Measurements from ENCODE around the gene LAMC1.

LAMC1 gene

DNA sequence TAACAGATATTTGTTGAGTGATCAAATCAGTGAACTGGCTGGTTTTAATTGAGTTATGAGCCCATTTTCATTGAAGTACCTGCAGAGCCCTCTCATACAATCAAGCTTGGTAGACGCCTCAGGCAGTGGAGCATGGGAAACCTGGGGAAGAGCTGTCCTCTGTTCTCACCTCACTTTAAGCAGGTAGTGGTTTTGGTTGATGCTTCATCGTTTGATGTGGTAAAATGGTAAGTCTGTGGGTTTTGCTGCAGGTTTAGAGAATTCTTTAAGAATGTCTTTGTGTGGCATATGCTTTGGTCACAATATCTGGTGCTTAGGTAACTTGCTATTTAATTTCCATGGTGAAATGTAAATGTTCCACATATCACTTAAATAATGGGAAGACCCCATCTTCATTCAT lies 10.0 kb downstream of the LAMC1 start:
- Histone ChIP-seq H3K27me3 (ENCODE audit: insufficient read depth, low read length) (no peaks in the 10 kb centered on the region), H3K23ac (ENCODE audit: low read length) (no peak overlapping the region), H2AK5ac (ENCODE audit: low read length) (no peak overlapping the region), H4K8ac (ENCODE audit: low read depth, low read length) (no peak overlapping the region), H3K4me3 (ENCODE audit: low read depth, low read length) (no peak overlapping the region), H2BK120ac (ENCODE audit: insufficient read depth, low read length, poor library complexity) (no peak overlapping the region), H3K14ac (ENCODE audit: low read length) (no peak overlapping the region), H4K12ac (ENCODE audit: low read depth, low read length) (no peak overlapping the region), H3K4ac (ENCODE audit: low read depth, low read length) (no peak overlapping the region), H2BK5ac (ENCODE audit: low read depth, low read length, poor library complexity) (no peak overlapping the region), H3K79me2 (ENCODE audit: control insufficient read depth, insufficient read depth, low read length, poor library complexity) (peaks cover 7% of the 10 kb centered on the region), H3K4me1 (ENCODE audit: control insufficient read depth in 1 of 2, insufficient read depth in 2 of 2, low read length in 2 of 2) (peaks cover 14 to 24% of the 10 kb centered on the region in 2 experiments), H4K91ac (ENCODE audit: low read depth, low read length) (no peak overlapping the region), H3K79me1 (ENCODE audit: low read length) (peaks cover 11% of the 10 kb centered on the region), H3K4me2 (ENCODE audit: low read length) (no peak overlapping the region), H3K36me3 (ENCODE audit: control insufficient read depth in 1 of 2, insufficient read depth in 2 of 2, low read length in 2 of 2) (peaks cover 0 to 2% of the 10 kb centered on the region in 2 experiments), H2BK12ac (ENCODE audit: low read length) (no peak overlapping the region), H2AFZ (ENCODE audit: insufficient read depth, low read length, poor library complexity) (no peak overlapping the region), H3K9me3 (ENCODE audit: insufficient read depth, low read depth, low read length) (no peaks in the 10 kb centered on the region), H3K27ac (ENCODE audit: low read depth, low read length) (no peak overlapping the region), H3K9ac (ENCODE audit: low read length) (no peak overlapping the region), H3K18ac (ENCODE audit: low read length) (no peak overlapping the region)
- DNase-seq = no peak
- WGBS (ENCODE audit: extremely low coverage, insufficient coverage, insufficient read length) = no CpG with 5 or more reads among the region's 2 CpGs

DNA sequence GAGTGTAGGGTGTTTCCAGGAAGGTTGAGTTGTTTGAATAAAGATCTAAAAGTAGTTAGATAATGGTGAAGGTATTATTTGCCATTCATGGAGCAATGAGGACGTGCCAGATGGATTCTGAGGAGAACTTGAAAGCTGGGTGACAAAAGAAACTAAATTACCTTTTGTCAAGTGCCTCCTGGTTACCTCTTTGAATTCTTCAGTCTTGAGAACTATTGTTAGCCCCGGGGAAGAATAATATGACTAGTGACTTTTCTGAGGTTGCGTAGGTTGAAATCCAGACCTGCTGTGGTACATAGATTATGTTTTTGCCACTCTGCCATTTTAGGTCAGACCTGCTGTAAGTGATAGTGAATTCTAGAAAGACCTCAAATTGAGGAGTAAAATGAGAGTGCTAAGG lies 11.5 kb downstream of the LAMC1 start:
- Histone ChIP-seq H3K36me3 (ENCODE audit: control insufficient read depth in 1 of 2, insufficient read depth in 2 of 2, low read length in 2 of 2) (peaks cover 0 to 2% of the 10 kb centered on the region in 2 experiments), H2AFZ (ENCODE audit: insufficient read depth, low read length, poor library complexity) (no peak overlapping the region), H2BK12ac (ENCODE audit: low read length) (no peak overlapping the region), H4K8ac (ENCODE audit: low read depth, low read length) (no peak overlapping the region), H3K4me1 (ENCODE audit: control insufficient read depth in 1 of 2, insufficient read depth in 2 of 2, low read length in 2 of 2) (peaks cover 9 to 21% of the 10 kb centered on the region in 2 experiments), H4K12ac (ENCODE audit: low read depth, low read length) (no peak overlapping the region), H3K4me2 (ENCODE audit: low read length) (no peak overlapping the region), H2AK5ac (ENCODE audit: low read length) (no peak overlapping the region), H2BK120ac (ENCODE audit: insufficient read depth, low read length, poor library complexity) (no peak overlapping the region), H3K27ac (ENCODE audit: low read depth, low read length) (no peak overlapping the region), H3K79me1 (ENCODE audit: low read length) (peaks cover 7% of the 10 kb centered on the region), H3K79me2 (ENCODE audit: control insufficient read depth, insufficient read depth, low read length, poor library complexity) (peaks cover 6% of the 10 kb centered on the region), H3K23ac (ENCODE audit: low read length) (no peak overlapping the region), H3K18ac (ENCODE audit: low read length) (no peak overlapping the region), H3K4me3 (ENCODE audit: low read depth, low read length) (no peak overlapping the region), H3K4ac (ENCODE audit: low read depth, low read length) (no peak overlapping the region), H4K91ac (ENCODE audit: low read depth, low read length) (no peak overlapping the region), H3K9ac (ENCODE audit: low read length) (no peak overlapping the region), H2BK5ac (ENCODE audit: low read depth, low read length, poor library complexity) (no peak overlapping the region), H3K14ac (ENCODE audit: low read length) (no peak overlapping the region), H3K9me3 (ENCODE audit: insufficient read depth, low read depth, low read length) (no peaks in the 10 kb centered on the region), H3K27me3 (ENCODE audit: insufficient read depth, low read length) (no peaks in the 10 kb centered on the region)
- peak; percentile 21 to 70 for DNase-seq
- WGBS (ENCODE audit: extremely low coverage, insufficient coverage, insufficient read length) = no CpG with 5 or more reads among the region's 3 CpGs

DNA sequence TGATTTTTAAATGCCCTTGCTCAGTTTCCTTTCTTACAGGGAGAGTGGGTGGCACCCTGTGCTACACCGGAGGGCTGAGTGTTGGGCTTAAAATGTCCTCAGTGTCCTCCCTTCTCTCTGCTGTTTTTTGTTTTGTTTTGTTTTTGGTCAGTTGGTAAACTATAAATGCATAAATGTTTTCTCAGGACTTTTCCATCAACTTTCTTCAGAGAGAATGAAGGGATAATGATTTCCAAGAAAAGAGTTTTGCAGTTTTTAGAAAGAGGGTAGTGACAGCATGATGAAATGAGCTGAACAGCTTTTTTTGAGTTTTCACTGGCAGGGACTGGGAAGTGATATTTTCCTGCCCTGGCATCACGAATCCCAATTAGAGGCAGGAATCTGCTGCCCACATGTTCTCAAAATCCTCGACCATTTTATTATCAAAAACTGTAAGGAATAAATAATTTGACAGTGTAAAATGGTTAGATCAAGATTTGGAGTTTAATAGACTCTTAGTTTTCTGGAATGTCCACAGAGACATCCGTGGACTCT lies 15.2 kb downstream of the LAMC1 start:
- peak overlapping the region; percentile 85 for H3K14ac ChIP-seq (ENCODE audit: low read length)
- peaks cover 0 to 2% of the 10 kb centered on the region in 2 experiments for H3K36me3 ChIP-seq (ENCODE audit: control insufficient read depth in 1 of 2, insufficient read depth in 2 of 2, low read length in 2 of 2)
- H2AFZ ChIP-seq (ENCODE audit: insufficient read depth, low read length, poor library complexity) = no peak overlapping the region
- peak overlapping the region; percentile 54 for H4K8ac ChIP-seq (ENCODE audit: low read depth, low read length)
- DNase-seq = no peak
- no peak overlapping the region for H3K27ac ChIP-seq (ENCODE audit: low read depth, low read length)
- H2AK5ac ChIP-seq (ENCODE audit: low read length) = peak overlapping the region; percentile 95
- peaks cover 10 to 23% of the 10 kb centered on the region in 2 experiments for H3K4me1 ChIP-seq (ENCODE audit: control insufficient read depth in 1 of 2, insufficient read depth in 2 of 2, low read length in 2 of 2)
- H3K79me1 ChIP-seq (ENCODE audit: low read length) = peaks cover 9% of the 10 kb centered on the region
- no peak overlapping the region for H3K4me3 ChIP-seq (ENCODE audit: low read depth, low read length)
- peak overlapping the region; percentile 84 for H2BK12ac ChIP-seq (ENCODE audit: low read length)
- H4K12ac ChIP-seq (ENCODE audit: low read depth, low read length) = peak overlapping the region; percentile 54
- H4K91ac ChIP-seq (ENCODE audit: low read depth, low read length) = peak overlapping the region; percentile 85
- H3K4me2 ChIP-seq (ENCODE audit: low read length) = no peak overlapping the region
- peaks cover 7% of the 10 kb centered on the region for H3K79me2 ChIP-seq (ENCODE audit: control insufficient read depth, insufficient read depth, low read length, poor library complexity)
- no peak overlapping the region for H3K9ac ChIP-seq (ENCODE audit: low read length)
- H3K18ac ChIP-seq (ENCODE audit: low read length) = peak overlapping the region; percentile 71
- H3K4ac ChIP-seq (ENCODE audit: low read depth, low read length) = peak overlapping the region; percentile 97
- peak overlapping the region; percentile 56 for H2BK5ac ChIP-seq (ENCODE audit: low read depth, low read length, poor library complexity)
- H3K27me3 ChIP-seq (ENCODE audit: insufficient read depth, low read length) = no peaks in the 10 kb centered on the region
- H3K9me3 ChIP-seq (ENCODE audit: insufficient read depth, low read depth, low read length) = no peaks in the 10 kb centered on the region
- no peak overlapping the region for H3K23ac ChIP-seq (ENCODE audit: low read length)
- WGBS (ENCODE audit: extremely low coverage, insufficient coverage, insufficient read length) = no CpG with 5 or more reads among the region's 4 CpGs
- H2BK120ac ChIP-seq (ENCODE audit: insufficient read depth, low read length, poor library complexity) = peak overlapping the region; percentile 72

DNA sequence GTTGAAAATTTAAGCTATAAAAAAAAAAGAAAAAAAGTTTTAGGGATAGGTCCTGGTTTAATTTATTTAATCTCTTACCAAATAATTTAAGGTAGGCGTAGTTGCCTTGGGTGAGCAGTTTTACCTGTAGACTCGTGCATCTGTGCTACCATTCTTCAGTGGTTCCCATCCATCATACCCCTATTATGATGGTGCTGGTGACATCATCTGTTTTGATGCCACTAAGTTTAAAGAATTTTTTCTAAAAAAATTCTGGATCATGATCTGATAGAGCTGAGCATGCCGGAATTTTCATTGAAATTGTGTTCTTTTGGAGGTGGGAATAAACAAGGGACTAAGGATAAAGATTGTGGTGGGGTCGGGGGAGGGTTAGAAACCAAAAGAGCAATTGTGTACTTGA lies 15.7 kb downstream of the LAMC1 start:
- Histone ChIP-seq H2AFZ (ENCODE audit: insufficient read depth, low read length, poor library complexity) (no peak overlapping the region), H3K4me2 (ENCODE audit: low read length) (no peak overlapping the region), H3K36me3 (ENCODE audit: control insufficient read depth in 1 of 2, insufficient read depth in 2 of 2, low read length in 2 of 2) (no peaks in the 10 kb centered on the region), H3K9me3 (ENCODE audit: insufficient read depth, low read depth, low read length) (no peaks in the 10 kb centered on the region), H3K23ac (ENCODE audit: low read length) (no peak overlapping the region), H2AK5ac (ENCODE audit: low read length) (no peak overlapping the region), H3K27me3 (ENCODE audit: insufficient read depth, low read length) (no peaks in the 10 kb centered on the region), H3K4ac (ENCODE audit: low read depth, low read length) (no peak overlapping the region), H3K14ac (ENCODE audit: low read length) (no peak overlapping the region), H2BK5ac (ENCODE audit: low read depth, low read length, poor library complexity) (no peak overlapping the region), H3K4me3 (ENCODE audit: low read depth, low read length) (no peak overlapping the region), H3K4me1 (ENCODE audit: control insufficient read depth in 1 of 2, insufficient read depth in 2 of 2, low read length in 2 of 2) (peaks cover 10 to 23% of the 10 kb centered on the region in 2 experiments), H3K79me1 (ENCODE audit: low read length) (peaks cover 9% of the 10 kb centered on the region), H2BK12ac (ENCODE audit: low read length) (no peak overlapping the region), H4K8ac (ENCODE audit: low read depth, low read length) (no peak overlapping the region), H3K18ac (ENCODE audit: low read length) (no peak overlapping the region), H4K12ac (ENCODE audit: low read depth, low read length) (no peak overlapping the region), H2BK120ac (ENCODE audit: insufficient read depth, low read length, poor library complexity) (no peak overlapping the region), H3K79me2 (ENCODE audit: control insufficient read depth, insufficient read depth, low read length, poor library complexity) (peaks cover 7% of the 10 kb centered on the region), H4K91ac (ENCODE audit: low read depth, low read length) (no peak overlapping the region), H3K27ac (ENCODE audit: low read depth, low read length) (no peak overlapping the region), H3K9ac (ENCODE audit: low read length) (no peak overlapping the region)
- peak in 1 of 2 donors; percentile 70 for DNase-seq
- WGBS (ENCODE audit: extremely low coverage, insufficient coverage, insufficient read length) = no CpG with 5 or more reads among the region's 4 CpGs
